Left lung (tissue), 10 donors: ENCODE data around the gene ETV6. TPM values are rescaled to one million over a fixed set of nuclear protein-coding genes. Genes with fewer than 3 reads are reported as not detected.
A peak's percentile ranks its signal among the peaks of the same experiment; 100 is the strongest.

ENCODE experiments used
- ATAC-seq: fragments of 200-7000 bp; cut with Tn5 transposase; one replicate; pipeline ENCODE4 v1.9.1; 2020; ENCODE audit warnings: moderate library complexity
- DNase-seq, 4 donors: peaks; one replicate each; pipeline ENCODE4 v3.0.0-alpha.2; 2013 to 2020
- H3K27ac ChIP-seq, 2 donors: fragments of 200-600 bp; sonication (generic) in 1 of 2; one replicate each; pipeline versions ENCODE4 v1.5.0 to v1.8.0; 2020 to 2021
- H3K27me3 ChIP-seq, 2 donors: fragments of 200-600 bp; sonication (generic) in 1 of 2; one replicate each; pipeline versions ENCODE4 v1.5.0 to v1.8.0; 2020 to 2021
- H3K36me3 ChIP-seq, 2 donors: fragments of 200-600 bp; sonication (generic) in 1 of 2; one replicate each; pipeline versions ENCODE4 v1.5.0 to v1.8.0; 2020 to 2021
- H3K4me1 ChIP-seq, 2 donors: fragments of 200-600 bp; one replicate each; pipeline ENCODE4 v1.8.0; 2021
- H3K4me3 ChIP-seq, 2 donors: fragments of 200-600 bp; sonication (generic) in 1 of 2; one replicate each; pipeline versions ENCODE4 v1.5.0 to v1.8.0; 2020 to 2021; ENCODE audit warnings: mild to moderate bottlenecking in 1 of 2
- H3K9me3 ChIP-seq, 2 donors: fragments of 200-600 bp; sonication (generic) in 1 of 2; one replicate each; pipeline versions ENCODE4 v1.5.0 to v1.8.0; 2020 to 2021
- intact Hi-C, 2 donors: fragments of 100-400 bp; cut with DNase I; formaldehyde crosslinking; loops; one replicate each; pipeline versions ENCODE4 v1.11.2 to v1.14.2; 2022
- polyA plus RNA-seq, 6 donors: library from polyadenylated mRNA; unstranded; fragments of 120-200 nt; gene quantifications; one replicate each; pipeline ENCODE4 v1.2.1, GENCODE V29; 2013; ENCODE audit not compliant: insufficient read length in 6 of 6
- total RNA-seq, 2 donors: library from RNA; stranded (reverse); fragmentation: NEBNext Ultra II Directional; extraction: Animal tissue kit (Norgen Biotek cat#: 25700); gene quantifications; one replicate each; pipeline ENCODE4 v1.2.1, GENCODE V29; 2021
- TF ChIP-seq, protein P1 (sequence below), 2 donors: fragments of 200-600 bp; sonication (generic) in 1 of 2; IDR thresholded peaks; one replicate each; pipeline versions ENCODE4 v1.5.0 to v1.8.0; 2021; ENCODE audit warnings: antibody characterized with exemption in 2 of 2
- donor health status: DM: no; HTN: yes; CAD: no.
- donor health status: DM: no; HTN: no; CAD: no.

Gene ETV6
- total and polyA plus RNA-seq, 8 donors, result 16.0 to 44.7 (median 17.1) TPM

DNA sequence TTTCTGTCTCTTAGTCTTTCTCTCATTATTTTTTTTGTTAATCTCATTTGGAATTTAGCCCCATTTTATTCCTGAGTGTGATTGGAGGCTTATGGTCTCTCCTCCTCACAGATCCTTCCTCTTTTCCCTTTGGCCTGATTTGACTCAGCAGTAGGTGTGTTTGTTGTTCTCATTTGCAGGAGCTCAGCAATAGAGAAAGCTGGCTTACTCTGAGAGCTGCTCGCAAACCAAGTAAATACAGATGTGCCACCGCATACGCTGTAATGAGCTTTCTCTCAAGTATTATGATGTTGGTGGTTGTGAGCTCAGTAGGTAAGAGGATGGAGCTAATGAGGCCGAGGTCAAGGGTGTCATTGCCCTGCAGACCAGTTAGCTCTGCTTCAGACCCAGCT lies 206.5 kb downstream of the ETV6 start:
- intact Hi-C loops, result no loop called here
- peak; percentile 37 for ATAC-seq
- no peaks in the 10 kb centered on the region for H3K9me3 ChIP-seq

DNA sequence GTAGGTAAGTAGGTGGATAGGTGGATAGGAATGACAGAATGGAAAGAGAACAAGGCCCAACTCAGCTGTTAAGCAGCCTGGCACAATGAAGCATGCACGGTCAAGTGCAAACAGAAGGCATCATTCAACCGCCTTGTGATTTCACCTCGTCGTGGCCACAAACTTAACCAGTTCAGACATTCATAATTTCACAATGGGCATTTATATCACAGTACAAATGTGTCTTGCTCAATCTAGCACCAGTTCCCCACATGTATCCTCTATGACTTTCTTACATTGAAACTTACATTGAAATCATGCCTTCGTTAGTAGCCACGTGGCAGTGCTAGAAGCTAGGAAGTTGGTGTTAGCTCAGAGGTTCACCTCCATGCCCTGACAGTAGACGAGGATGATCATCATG lies 207.5 kb downstream of the ETV6 start:
- H3K27ac ChIP-seq, result peak overlapping the region in 1 of 2 donors; percentile 87
- no peaks in the 10 kb centered on the region for H3K9me3 ChIP-seq
- DNase-seq (no peak), ATAC-seq (peak; percentile 36)
- H3K36me3 ChIP-seq, result peaks cover 0 to 46% of the 10 kb centered on the region in 2 donors
- H3K27me3 ChIP-seq, result no peaks in the 10 kb centered on the region
- peaks cover 0 to 52% of the 10 kb centered on the region in 2 donors for H3K4me1 ChIP-seq
- no peak overlapping the region for H3K4me3 ChIP-seq
- intact Hi-C loops, result no loop called here
- TF ChIP-seq, protein P1, sequence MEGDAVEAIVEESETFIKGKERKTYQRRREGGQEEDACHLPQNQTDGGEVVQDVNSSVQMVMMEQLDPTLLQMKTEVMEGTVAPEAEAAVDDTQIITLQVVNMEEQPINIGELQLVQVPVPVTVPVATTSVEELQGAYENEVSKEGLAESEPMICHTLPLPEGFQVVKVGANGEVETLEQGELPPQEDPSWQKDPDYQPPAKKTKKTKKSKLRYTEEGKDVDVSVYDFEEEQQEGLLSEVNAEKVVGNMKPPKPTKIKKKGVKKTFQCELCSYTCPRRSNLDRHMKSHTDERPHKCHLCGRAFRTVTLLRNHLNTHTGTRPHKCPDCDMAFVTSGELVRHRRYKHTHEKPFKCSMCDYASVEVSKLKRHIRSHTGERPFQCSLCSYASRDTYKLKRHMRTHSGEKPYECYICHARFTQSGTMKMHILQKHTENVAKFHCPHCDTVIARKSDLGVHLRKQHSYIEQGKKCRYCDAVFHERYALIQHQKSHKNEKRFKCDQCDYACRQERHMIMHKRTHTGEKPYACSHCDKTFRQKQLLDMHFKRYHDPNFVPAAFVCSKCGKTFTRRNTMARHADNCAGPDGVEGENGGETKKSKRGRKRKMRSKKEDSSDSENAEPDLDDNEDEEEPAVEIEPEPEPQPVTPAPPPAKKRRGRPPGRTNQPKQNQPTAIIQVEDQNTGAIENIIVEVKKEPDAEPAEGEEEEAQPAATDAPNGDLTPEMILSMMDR (IDR thresholded peaks at IDR 0.05), result no peak

More for the DNA sequence above, 206.5 kb downstream of the ETV6 start:
- Histone ChIP-seq H3K4me1 (peaks cover 0 to 45% of the 10 kb centered on the region in 2 donors), H3K4me3 (no peak overlapping the region), H3K27me3 (no peaks in the 10 kb centered on the region), H3K27ac (peak overlapping the region in 1 of 2 donors; percentile 87), H3K36me3 (peaks cover 0 to 48% of the 10 kb centered on the region in 2 donors)
- no peak for DNase-seq
- TF ChIP-seq, protein P1 (IDR thresholded peaks at IDR 0.05), result no peak

DNA sequence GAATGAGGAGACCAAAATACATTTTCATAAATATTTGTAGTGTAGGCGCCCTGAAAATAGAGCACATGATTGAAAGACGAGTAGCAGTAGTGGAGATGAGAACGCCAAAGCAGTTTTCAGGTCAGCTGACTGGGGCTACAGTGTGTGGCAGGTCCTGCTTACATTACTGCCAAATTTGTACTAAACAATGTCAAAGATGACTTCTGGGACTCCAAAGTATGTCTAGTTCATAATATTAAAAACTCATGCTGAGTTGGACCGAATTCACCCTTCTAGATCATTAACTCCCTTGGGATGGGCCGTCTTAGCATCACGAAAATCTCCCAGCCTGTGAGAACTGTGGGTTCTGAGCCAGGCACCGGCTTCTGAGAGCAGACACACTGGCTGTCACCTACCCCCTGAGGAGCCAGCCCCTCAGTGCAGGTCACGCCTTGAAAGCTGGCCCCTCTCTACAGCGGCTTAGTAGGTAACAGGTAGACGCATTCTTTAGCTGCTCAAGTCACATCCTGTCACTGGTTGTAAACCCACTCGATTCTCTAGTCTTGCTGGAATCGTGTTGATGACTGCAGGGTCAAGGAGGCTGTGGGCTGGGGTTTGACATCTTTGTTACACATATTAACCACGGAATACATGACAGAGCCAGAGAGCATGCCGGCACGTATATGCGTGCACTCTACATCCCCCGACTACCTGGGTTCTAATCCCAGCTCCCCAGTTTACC lies 210.4 kb downstream of the ETV6 start:
- TF ChIP-seq, protein P1 (IDR thresholded peaks at IDR 0.05), result no peak
- ATAC-seq, result no peak
- intact Hi-C loops, result no loop called here

DNA sequence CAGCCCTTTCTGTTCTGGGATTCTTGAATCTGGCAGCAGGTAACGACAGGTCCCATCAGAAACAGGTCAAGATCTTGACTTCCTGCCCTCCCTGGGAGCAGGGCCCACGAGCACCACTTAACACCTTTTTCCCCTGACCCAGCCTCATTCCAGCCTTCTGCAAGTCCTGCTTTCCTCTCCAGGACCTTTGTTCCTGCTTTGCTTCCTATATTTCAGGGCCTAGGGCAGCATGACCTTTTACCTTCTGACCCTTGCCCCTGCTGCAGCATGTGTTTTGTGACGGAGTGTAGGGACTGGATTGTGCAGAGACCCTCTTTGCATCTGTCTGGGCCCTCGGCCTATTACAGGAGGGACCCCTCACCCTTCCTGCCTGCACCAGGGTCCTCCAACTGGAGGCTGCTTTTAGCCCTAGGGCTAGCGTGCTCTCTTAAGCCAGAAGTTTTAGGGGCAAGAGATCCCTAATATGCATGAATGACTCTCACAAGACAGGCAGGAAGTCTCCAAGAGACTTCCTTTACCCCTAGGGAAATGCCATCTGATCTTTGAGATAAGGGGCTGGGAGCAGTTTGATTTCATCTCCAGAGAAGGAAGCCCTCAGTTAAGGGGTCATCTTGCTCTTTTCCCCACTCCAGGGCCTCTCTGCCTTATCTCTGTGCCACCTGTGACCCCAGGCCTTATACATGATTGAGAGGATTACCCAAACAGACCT lies 211.8 kb downstream of the ETV6 start:
- TF ChIP-seq, protein P1 (IDR thresholded peaks at IDR 0.05), result no peak
- DNase-seq, result no peak
- ATAC-seq, result peak; percentile 43
- Histone ChIP-seq H3K4me1 (peaks cover 11 to 53% of the 10 kb centered on the region in 2 donors), H3K36me3 (peaks cover 0 to 26% of the 10 kb centered on the region in 2 donors), H3K4me3 (no peak overlapping the region), H3K27me3 (no peaks in the 10 kb centered on the region), H3K27ac (peak overlapping the region; percentile 69), H3K9me3 (peaks cover 0 to 11% of the 10 kb centered on the region in 2 donors)
- intact Hi-C loops, result no loop called here

More for the DNA sequence above, 210.4 kb downstream of the ETV6 start:
- H3K9me3 ChIP-seq, result no peaks in the 10 kb centered on the region
- no peak for DNase-seq
- peaks cover 11 to 66% of the 10 kb centered on the region in 2 donors for H3K4me1 ChIP-seq
- no peak overlapping the region for H3K4me3 ChIP-seq
- peaks cover 0 to 28% of the 10 kb centered on the region in 2 donors for H3K36me3 ChIP-seq
- no peak overlapping the region for H3K27ac ChIP-seq
- no peaks in the 10 kb centered on the region for H3K27me3 ChIP-seq
